ENCODE results near the gene STARD8. TPM values are rescaled to one million over a fixed set of nuclear protein-coding genes. Genes with fewer than 3 reads are reported as not detected.

Gene STARD8
- total and polyA plus RNA-seq, 2 donors (not counting 3 experiments of a cell fraction or from before 2014, with no cell fraction given) = 6.8 to 14.8 TPM

- Histone ChIP-seq H2AFZ (ENCODE audit: low read depth, low read length) (no peak overlapping the region), H3K9me1 (replicated peaks; ENCODE audit: control insufficient read depth, extremely low read depth, insufficient read depth, low read length) (no peaks in the 10 kb centered on the region), H3K79me2 (ENCODE audit: control insufficient read depth, insufficient read depth, low read length) (no peaks in the 10 kb centered on the region), H3K36me3 (ENCODE audit: control insufficient read depth in 2 of 2, extremely low read depth in 1 of 2, insufficient read depth in 2 of 2, low read length in 2 of 2) (no peaks in the 10 kb centered on the region), H3K27me3 (ENCODE audit: control insufficient read depth in 2 of 2, insufficient read depth in 2 of 2, low read length in 2 of 2) (no peaks in the 10 kb centered on the region), H3K27ac (ENCODE audit: insufficient read depth, low read depth, low read length) (no peak overlapping the region), H3K9ac (replicated peaks; ENCODE audit: extremely low read depth, insufficient read depth, low read length) (no peak overlapping the region), H3K4me3 (replicated peaks in 1 of 3; ENCODE audit: insufficient read depth in 1 of 3, low read depth in 1 of 3, low read length in 3 of 3) (no peak overlapping the region), H4K20me1 (replicated peaks; ENCODE audit: control insufficient read depth, extremely low read depth, insufficient read depth, low read length) (no peaks in the 10 kb centered on the region), H3K4me1 (ENCODE audit: control insufficient read depth, extremely low read depth, insufficient read depth, low read length) (peaks cover 7% of the 10 kb centered on the region), H3K4me2 (ENCODE audit: insufficient read depth, low read length) (no peak overlapping the region), H3K9me3 (replicated peaks; ENCODE audit: control insufficient read depth, insufficient read depth, low read length) (no peaks in the 10 kb centered on the region)
- intact Hi-C loops (cut with micrococcal nuclease) = no loop called here
- CTCF ChIA-PET = no interaction called here
- TF ChIP-seq FOS (IDR thresholded peaks at IDR 0.05; ENCODE audit: borderline replicate concordance, insufficient read depth, low read length) (no peak), EZH2 (IDR thresholded peaks at IDR 0.05; ENCODE audit: borderline replicate concordance, low read depth, low read length, severe bottlenecking) (no peak), JUN (IDR thresholded peaks at IDR 0.05; ENCODE audit: borderline replicate concordance, insufficient read depth, insufficient read length, low read depth) (no peak), POLR2A (IDR thresholded peaks at IDR 0.05; ENCODE audit: low read depth, low read length) (no peak), CTCF (IDR thresholded peaks at IDR 0.05; ENCODE audit: extremely low read depth in 1 of 2, insufficient read depth in 1 of 2, low read depth in 1 of 2, low read length in 2 of 2) (no peak), GATA2 (IDR thresholded peaks at IDR 0.05; ENCODE audit: insufficient read depth, insufficient read length, low read depth, low read length) (no peak), POLR2AphosphoS5 (IDR thresholded peaks at IDR 0.05; ENCODE audit: insufficient read depth, low read depth, low read length) (no peak), MAX (IDR thresholded peaks at IDR 0.05; ENCODE audit: insufficient read depth, insufficient read length) (no peak)
- POLR2A ChIA-PET = interaction anchor here (1.2 kb wide), 1 partner anchor 23 kb away, joined by 3 read pairs; no protein-coding TSS in a partner anchor
- peak; percentile 57 for DNase-seq (ENCODE audit: low read depth, low spot score)
- BruUV-seq (replicated peaks) = no TSS peak
- peak; percentile 8 for FAIRE-seq
- dilution Hi-C loops (cut with MboI; ENCODE audit: extremely low pct_ligation_motif_present, low sequenced_read_pairs) = no loop called here
Measured at GRCh38 chrX:68671221-68671620, 23.8 kb downstream of the STARD8 start.
